SJSA1 (cell line): Measurements from ENCODE around the gene PLEKHA7. TPM values are rescaled to one million over a fixed set of nuclear protein-coding genes. Genes with fewer than 3 reads are reported as not detected.

Experiments used
- DNase-seq, 2 experiments: peaks; one replicate each; pipeline ENCODE4 v3.0.0-alpha.2; 2015 to 2020; ENCODE audit warnings: low spot score in 2 of 2, low read depth in 1 of 2
- H3K27ac ChIP-seq: fragments of 250-450 bp; sonication (Bioruptor Pico); 2 replicates; pipeline ENCODE4 v1.5.1; 2020; ENCODE audit warnings: mild to moderate bottlenecking, moderate library complexity
- H3K27me3 ChIP-seq: fragments of 250-450 bp; sonication (Bioruptor Pico); replicated peaks from 2 replicates; pipeline ENCODE4 v1.5.1; 2020; ENCODE audit warnings: mild to moderate bottlenecking, moderate library complexity
- H3K36me3 ChIP-seq: fragments of 250-450 bp; sonication (Bioruptor Pico); 2 replicates; pipeline ENCODE4 v1.5.1; 2020; ENCODE audit warnings: mild to moderate bottlenecking
- H3K4me1 ChIP-seq: fragments of 250-450 bp; sonication (Bioruptor Pico); replicated peaks from 2 replicates; pipeline ENCODE4 v1.6.1; 2021; ENCODE audit warnings: mild to moderate bottlenecking
- H3K4me3 ChIP-seq: fragments of 250-450 bp; sonication (Bioruptor Pico); 2 replicates; pipeline ENCODE4 v1.5.1; 2020; ENCODE audit warnings: mild to moderate bottlenecking
- H3K9me3 ChIP-seq: fragments of 250-450 bp; sonication (Bioruptor Pico); replicated peaks from 2 replicates; pipeline ENCODE4 v1.5.1; 2020; ENCODE audit warnings: mild to moderate bottlenecking
- total RNA-seq: library from RNA; depleted of rRNA; stranded (reverse); fragments of >200 nt; shearing (Covaris generic); gene quantifications from 2 replicates; pipeline ENCODE4 v1.2.3, GENCODE V29; 2014

PLEKHA7 gene
- total RNA-seq, 1 experiment from 2014 or later: not detected

DNA sequence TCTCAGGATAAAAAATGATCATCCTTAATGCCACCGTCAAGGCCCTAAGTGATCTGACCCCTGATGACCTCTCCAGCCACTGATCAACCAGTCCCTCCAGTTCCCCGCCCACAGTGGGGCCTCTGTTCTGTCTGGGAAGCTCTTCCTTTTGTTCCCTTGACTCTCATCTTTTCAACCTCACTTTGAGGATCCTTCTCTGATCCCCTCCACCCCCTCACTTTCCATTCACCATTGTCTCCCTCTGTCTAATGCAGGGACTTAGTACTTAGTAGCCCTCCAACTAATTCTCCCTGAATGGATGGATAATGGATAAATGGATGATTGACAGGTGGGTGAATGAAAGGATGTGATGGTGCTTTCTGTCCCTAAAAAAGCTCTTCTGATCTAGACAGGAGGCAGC lies 230.1 kb downstream of the PLEKHA7 start:
- no peaks in the 10 kb centered on the region for H3K27me3 ChIP-seq
- H3K4me3 ChIP-seq: no peak overlapping the region
- H3K36me3 ChIP-seq: no peaks in the 10 kb centered on the region
- DNase-seq: no peak
- no peaks in the 10 kb centered on the region for H3K9me3 ChIP-seq
- no peak overlapping the region for H3K27ac ChIP-seq
- no peaks in the 10 kb centered on the region for H3K4me1 ChIP-seq

- no peaks in the 10 kb centered on the region for H3K9me3 ChIP-seq
- DNase-seq: no peak
These were observed 230.9 kb downstream of the PLEKHA7 start for GRCh38 chr11:16783321-16783801.

GRCh38 chr11:16781936-16782919 lies 232.0 kb downstream of the PLEKHA7 start:
- H3K9me3 ChIP-seq: no peaks in the 10 kb centered on the region
- 0 out of 2 replicates have a peak, but pooled peaks cover 6% of the 10 kb centered on the region for H3K4me1 ChIP-seq
- no peaks in the 10 kb centered on the region for H3K27me3 ChIP-seq
- H3K36me3 ChIP-seq: no peaks in the 10 kb centered on the region
- no peak overlapping the region for H3K27ac ChIP-seq
- no peak overlapping the region for H3K4me3 ChIP-seq
- no peak for DNase-seq

More at GRCh38 chr11:16783321-16783801, 230.9 kb downstream of the PLEKHA7 start:
- Histone ChIP-seq H3K27me3 (no peaks in the 10 kb centered on the region), H3K36me3 (no peaks in the 10 kb centered on the region), H3K27ac (no peak overlapping the region), H3K4me1 (no peaks in the 10 kb centered on the region), H3K4me3 (no peak overlapping the region)

DNA sequence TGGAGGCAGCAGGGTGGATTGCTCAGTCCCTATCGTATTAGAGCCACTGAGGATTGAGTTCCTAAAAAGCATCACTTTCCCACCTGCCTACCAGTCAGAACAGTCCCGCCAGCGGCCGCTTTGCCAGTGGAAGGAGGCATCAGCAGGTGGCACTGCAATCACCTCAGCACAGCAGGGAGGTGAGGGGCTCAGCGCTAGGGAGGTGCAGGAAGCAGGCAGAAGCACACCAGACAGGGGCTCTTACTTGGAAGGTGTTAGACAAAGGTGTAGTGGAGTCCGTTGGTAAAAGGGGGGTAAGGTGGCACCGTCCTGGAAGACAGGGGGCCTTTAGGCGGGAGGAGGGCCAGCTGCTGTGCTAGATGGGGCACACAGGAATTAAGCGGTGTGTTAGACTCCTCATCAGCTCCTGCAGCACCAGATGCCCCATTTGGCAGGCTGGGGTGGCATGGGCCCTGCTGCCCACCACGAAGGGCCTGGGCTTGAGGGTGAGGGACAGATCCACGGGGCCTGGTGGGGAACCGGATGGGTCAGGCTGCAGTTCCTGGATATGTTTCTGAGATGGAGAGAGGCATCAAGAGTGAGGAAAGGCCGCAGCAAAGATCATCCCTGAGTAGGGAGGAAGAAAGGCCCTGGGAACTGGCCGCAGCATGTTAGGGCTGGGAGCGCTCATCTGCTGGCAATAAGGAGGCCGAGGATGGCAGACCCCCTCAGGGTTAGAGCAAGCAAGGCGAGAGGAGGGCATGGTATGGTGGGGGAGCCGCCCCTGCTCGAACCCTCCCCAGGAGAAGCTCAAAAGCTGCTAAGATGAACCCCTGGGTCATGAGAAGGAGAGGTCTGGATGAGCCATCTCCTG lies 233.3 kb downstream of the PLEKHA7 start:
- Histone ChIP-seq H3K9me3 (no peaks in the 10 kb centered on the region), H3K4me3 (no peak overlapping the region), H3K27ac (no peak overlapping the region), H3K4me1 (0 out of 2 replicates have a peak, but pooled peaks cover 10% of the 10 kb centered on the region), H3K36me3 (no peaks in the 10 kb centered on the region), H3K27me3 (no peaks in the 10 kb centered on the region)
- no peak for DNase-seq

GRCh38 chr11:16780146-16780545 lies 234.1 kb downstream of the PLEKHA7 start:
- H3K4me3 ChIP-seq: no peak overlapping the region
- H3K9me3 ChIP-seq: no peaks in the 10 kb centered on the region
- 0 out of 2 replicates have a peak, but pooled peaks cover 10% of the 10 kb centered on the region for H3K4me1 ChIP-seq
- no peak overlapping the region for H3K27ac ChIP-seq
- H3K27me3 ChIP-seq: no peaks in the 10 kb centered on the region
- H3K36me3 ChIP-seq: no peaks in the 10 kb centered on the region
- peak in 1 of 2 experiments; percentile 41 for DNase-seq

DNA sequence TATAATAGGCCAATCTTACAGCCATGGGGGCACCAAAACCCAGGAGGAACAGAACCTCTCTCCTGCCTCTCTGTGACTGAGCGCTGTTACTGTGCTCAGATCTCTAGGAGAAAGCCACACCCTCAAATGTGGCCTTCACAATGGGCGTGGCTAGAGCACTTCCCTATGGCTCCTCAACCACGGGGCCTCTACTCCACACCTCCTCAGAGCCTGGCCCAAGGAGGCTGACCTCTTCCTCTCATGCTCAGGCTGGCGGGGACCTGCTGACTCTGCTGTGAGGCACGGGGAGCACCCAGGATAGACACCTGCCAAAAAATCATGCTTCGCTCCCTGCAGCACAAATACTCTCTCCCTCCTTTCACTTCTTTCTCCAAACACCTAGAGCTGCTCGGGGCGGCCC lies 234.8 kb downstream of the PLEKHA7 start:
- DNase-seq: peak in 1 of 2 experiments; percentile 29
- Histone ChIP-seq H3K9me3 (no peaks in the 10 kb centered on the region), H3K4me1 (0 out of 2 replicates have a peak, but pooled peaks cover 10% of the 10 kb centered on the region), H3K27ac (no peak overlapping the region), H3K27me3 (no peaks in the 10 kb centered on the region), H3K36me3 (no peaks in the 10 kb centered on the region), H3K4me3 (no peak overlapping the region)

DNA sequence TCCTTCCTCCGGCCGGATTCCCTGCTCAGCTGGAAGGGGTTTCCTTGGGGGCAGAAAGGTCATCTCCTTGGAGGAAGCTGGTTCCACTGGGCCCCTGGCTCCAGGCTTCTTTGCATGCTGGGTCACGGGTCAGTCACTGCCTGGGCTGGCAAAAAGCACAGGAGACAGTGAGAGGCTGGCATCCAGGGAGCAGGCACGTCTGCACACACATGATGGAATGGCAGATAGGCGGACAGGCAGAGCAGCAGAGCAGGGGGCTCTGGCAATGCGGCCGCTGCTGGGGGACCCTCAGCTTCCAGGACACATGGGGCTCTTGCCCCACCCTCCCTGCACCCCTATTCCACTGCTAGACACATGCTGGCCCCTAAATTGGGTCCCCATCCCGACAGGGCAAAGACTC lies 235.3 kb downstream of the PLEKHA7 start:
- no peaks in the 10 kb centered on the region for H3K36me3 ChIP-seq
- H3K27ac ChIP-seq: no peak overlapping the region
- 0 out of 2 replicates have a peak, but pooled peaks cover 10% of the 10 kb centered on the region for H3K4me1 ChIP-seq
- H3K27me3 ChIP-seq: no peaks in the 10 kb centered on the region
- no peak overlapping the region for H3K4me3 ChIP-seq
- no peaks in the 10 kb centered on the region for H3K9me3 ChIP-seq
- DNase-seq: no peak

- no peak for DNase-seq
- Histone ChIP-seq H3K4me3 (no peak overlapping the region), H3K9me3 (no peaks in the 10 kb centered on the region), H3K27ac (no peak overlapping the region), H3K27me3 (no peaks in the 10 kb centered on the region), H3K4me1 (0 out of 2 replicates have a peak, but pooled peaks cover 10% of the 10 kb centered on the region), H3K36me3 (no peaks in the 10 kb centered on the region)
These were observed 235.9 kb downstream of the PLEKHA7 start for GRCh38 chr11:16778286-16778685.

GRCh38 chr11:16777613-16777975 lies 236.6 kb downstream of the PLEKHA7 start:
- no peaks in the 10 kb centered on the region for H3K27me3 ChIP-seq
- H3K27ac ChIP-seq: no peak overlapping the region
- H3K4me1 ChIP-seq: 0 out of 2 replicates have a peak, but pooled peaks cover 10% of the 10 kb centered on the region
- H3K4me3 ChIP-seq: no peak overlapping the region
- H3K36me3 ChIP-seq: no peaks in the 10 kb centered on the region
- no peaks in the 10 kb centered on the region for H3K9me3 ChIP-seq
- no peak for DNase-seq

- no peak overlapping the region for H3K27ac ChIP-seq
- H3K9me3 ChIP-seq: no peaks in the 10 kb centered on the region
- no peaks in the 10 kb centered on the region for H3K36me3 ChIP-seq
- H3K27me3 ChIP-seq: no peaks in the 10 kb centered on the region
- 0 out of 2 replicates have a peak, but pooled peaks cover 10% of the 10 kb centered on the region for H3K4me1 ChIP-seq
- DNase-seq: peak in 1 of 2 experiments; percentile 42
- H3K4me3 ChIP-seq: no peak overlapping the region
These were observed 237.3 kb downstream of the PLEKHA7 start for GRCh38 chr11:16776711-16777612.

- H3K9me3 ChIP-seq: no peaks in the 10 kb centered on the region
- H3K4me3 ChIP-seq: no peak overlapping the region
- H3K36me3 ChIP-seq: no peaks in the 10 kb centered on the region
- 0 out of 2 replicates have a peak, but pooled peaks cover 10% of the 10 kb centered on the region for H3K4me1 ChIP-seq
- peak in 1 of 2 experiments; percentile 36 for DNase-seq
- H3K27ac ChIP-seq: no peak overlapping the region
- peaks cover 1% of the 10 kb centered on the region for H3K27me3 ChIP-seq
These were observed 238.5 kb downstream of the PLEKHA7 start for GRCh38 chr11:16775614-16776283.

DNA sequence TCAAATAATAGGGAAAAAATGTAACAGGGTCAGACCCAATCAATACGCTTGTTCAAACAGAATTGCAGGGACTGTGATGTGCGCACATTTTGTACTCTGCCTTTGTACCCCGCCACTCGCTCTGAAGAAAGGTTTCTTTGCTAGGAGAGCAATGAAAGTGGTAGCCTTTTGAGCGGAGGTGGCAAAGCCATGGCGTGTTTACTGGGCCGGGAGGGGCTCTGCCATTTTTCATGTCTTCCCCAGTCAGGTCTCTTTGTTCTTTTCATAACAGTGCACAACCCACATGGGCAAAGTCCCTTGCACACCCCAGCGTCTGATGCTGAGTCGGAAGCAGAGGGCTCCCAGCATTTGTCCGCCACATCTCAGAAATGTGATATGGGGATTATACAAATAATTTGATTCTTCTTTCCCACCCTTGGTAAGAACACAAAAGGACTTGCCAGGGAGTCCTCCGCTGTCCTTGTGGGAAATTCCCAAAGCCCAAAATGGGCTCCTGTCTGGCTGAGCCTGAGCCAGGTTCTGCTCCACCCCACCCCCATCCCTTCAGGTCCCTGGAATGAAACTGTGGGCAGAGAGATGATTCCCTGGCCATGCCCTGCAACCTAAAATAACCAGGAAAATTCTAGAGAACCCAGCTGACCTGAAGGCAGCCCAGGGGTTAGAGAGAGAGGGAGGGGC lies 239.1 kb downstream of the PLEKHA7 start:
- Histone ChIP-seq H3K27ac (no peak overlapping the region), H3K36me3 (no peaks in the 10 kb centered on the region), H3K9me3 (no peaks in the 10 kb centered on the region), H3K4me1 (0 out of 2 replicates have a peak, but pooled peaks cover 10% of the 10 kb centered on the region), H3K27me3 (peaks cover 5% of the 10 kb centered on the region), H3K4me3 (no peak overlapping the region)
- peak in 1 of 2 experiments; percentile 32 for DNase-seq
